ENCODE measurements around the gene TOR1AIP1.

GRCh38 chr1:179888071-179888470 lies 6.0 kb downstream of the TOR1AIP1 start:
- TF ChIP-seq CTCF (conservative IDR thresholded peaks at IDR 0.05; ENCODE audit: low read depth, low read length) (no peak), POLR2A (IDR thresholded peaks at IDR 0.05; ENCODE audit: low read depth, low read length) (no peak), NFE2L2 (IDR thresholded peaks at IDR 0.05; ENCODE audit: low read depth, low read length) (no peak), RAD21 (IDR thresholded peaks at IDR 0.05; ENCODE audit: low read length) (no peak), MXI1 (IDR thresholded peaks at IDR 0.05; ENCODE audit: borderline replicate concordance, low read depth, low read length) (no peak), ELK1 (IDR thresholded peaks at IDR 0.05; ENCODE audit: borderline replicate concordance, low read depth, low read length) (no peak)

All from IMR-90 (cell line).